Neural crest cell (in vitro differentiated cells): ENCODE results near the gene RELB. TPM values are rescaled to one million over a fixed set of nuclear protein-coding genes. Genes with fewer than 3 reads are reported as not detected.
"Not testable (repeated sequence)": the region's sequence is repeated elsewhere in the genome, so short reads cannot be mapped to it uniquely, and the experiment has no call there.

Experiments
- DNase-seq: peaks from one replicate; pipeline ENCODE4 v3.0.0; 2021; ENCODE audit warnings: low read depth, mixed read lengths, low spot score
- H3K27ac Mint-ChIP-seq: one replicate; pipeline ENCODE4 v1.8.0; 2021; ENCODE audit warnings: mild to moderate bottlenecking, mixed read lengths; ENCODE audit not compliant: unreplicated experiment
- H3K27me3 Mint-ChIP-seq: 2 replicates; pipeline ENCODE4 v1.8.0; 2021; ENCODE audit warnings: low read depth, mild to moderate bottlenecking, mixed read lengths
- H3K36me3 Mint-ChIP-seq: 2 replicates; pipeline ENCODE4 v1.8.0; 2021; ENCODE audit warnings: low read depth, mild to moderate bottlenecking, mixed read lengths
- H3K4me1 Mint-ChIP-seq: 2 replicates; pipeline ENCODE4 v1.8.0; 2021; ENCODE audit warnings: mixed read lengths
- H3K4me3 Mint-ChIP-seq: one replicate; pipeline ENCODE4 v1.8.0; 2021; ENCODE audit warnings: mild to moderate bottlenecking, mixed read lengths
- H3K9me3 Mint-ChIP-seq: 2 replicates; pipeline ENCODE4 v1.8.0; 2021; ENCODE audit warnings: mixed read lengths
- total RNA-seq: library from RNA; stranded (reverse); gene quantifications from 2 replicates; pipeline ENCODE4 v1.2.1, GENCODE V29; 2021
- TF ChIP-seq, protein P1 (sequence below): fragments of 200-600 bp; sonication (generic); conservative IDR thresholded peaks from 2 replicates; pipeline ENCODE4 v1.5.0; 2021; ENCODE audit warnings: antibody characterized with exemption, mild to moderate bottlenecking

RELB gene
- total RNA-seq, 1 donor from 2014 or later = 3.1 TPM

DNA sequence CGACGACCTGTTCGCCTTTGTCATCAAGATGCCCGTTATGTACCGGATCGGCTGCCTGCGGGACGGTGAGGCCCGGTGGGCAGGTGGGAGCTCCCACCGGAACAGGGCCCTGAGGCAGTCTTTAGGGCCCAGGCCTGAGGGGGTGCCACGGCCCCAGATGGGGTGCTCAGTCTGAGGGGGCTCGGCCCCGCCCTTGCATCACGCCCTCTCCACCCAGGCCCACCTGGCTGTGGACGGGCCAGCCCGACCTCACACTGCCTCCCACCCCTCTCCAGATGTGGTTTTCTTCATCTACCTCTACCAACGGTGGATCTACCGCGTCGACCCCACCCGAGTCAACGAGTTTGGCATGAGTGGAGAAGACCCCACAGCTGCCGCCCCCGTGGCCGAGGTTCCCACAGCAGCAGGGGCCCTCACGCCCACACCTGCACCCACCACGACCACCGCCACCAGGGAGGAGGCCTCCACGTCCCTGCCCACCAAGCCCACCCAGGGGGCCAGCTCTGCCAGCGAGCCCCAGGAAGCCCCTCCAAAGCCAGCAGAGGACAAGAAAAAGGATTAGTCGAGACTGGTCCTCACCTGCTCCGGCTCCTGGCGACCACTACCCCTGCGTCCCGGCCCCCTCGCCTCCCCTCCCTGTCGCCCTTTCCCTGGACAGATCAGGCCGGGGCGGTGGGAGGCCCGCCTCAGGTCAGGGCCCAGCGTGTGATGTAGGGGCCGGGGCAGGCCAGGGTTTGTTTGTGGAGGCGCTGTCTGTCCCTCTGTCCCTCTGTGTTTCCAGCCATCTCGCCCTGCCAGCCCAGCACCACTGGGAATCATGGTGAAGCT is 8.7 kb upstream of the RELB start:
- no peaks in the 10 kb centered on the region for H3K9me3 Mint-ChIP-seq
- no peak overlapping the region for H3K4me3 Mint-ChIP-seq
- DNase-seq = no peak
- TF ChIP-seq, protein P1, sequence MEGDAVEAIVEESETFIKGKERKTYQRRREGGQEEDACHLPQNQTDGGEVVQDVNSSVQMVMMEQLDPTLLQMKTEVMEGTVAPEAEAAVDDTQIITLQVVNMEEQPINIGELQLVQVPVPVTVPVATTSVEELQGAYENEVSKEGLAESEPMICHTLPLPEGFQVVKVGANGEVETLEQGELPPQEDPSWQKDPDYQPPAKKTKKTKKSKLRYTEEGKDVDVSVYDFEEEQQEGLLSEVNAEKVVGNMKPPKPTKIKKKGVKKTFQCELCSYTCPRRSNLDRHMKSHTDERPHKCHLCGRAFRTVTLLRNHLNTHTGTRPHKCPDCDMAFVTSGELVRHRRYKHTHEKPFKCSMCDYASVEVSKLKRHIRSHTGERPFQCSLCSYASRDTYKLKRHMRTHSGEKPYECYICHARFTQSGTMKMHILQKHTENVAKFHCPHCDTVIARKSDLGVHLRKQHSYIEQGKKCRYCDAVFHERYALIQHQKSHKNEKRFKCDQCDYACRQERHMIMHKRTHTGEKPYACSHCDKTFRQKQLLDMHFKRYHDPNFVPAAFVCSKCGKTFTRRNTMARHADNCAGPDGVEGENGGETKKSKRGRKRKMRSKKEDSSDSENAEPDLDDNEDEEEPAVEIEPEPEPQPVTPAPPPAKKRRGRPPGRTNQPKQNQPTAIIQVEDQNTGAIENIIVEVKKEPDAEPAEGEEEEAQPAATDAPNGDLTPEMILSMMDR = no peak
- H3K27me3 Mint-ChIP-seq = no peaks in the 10 kb centered on the region
- no peaks in the 10 kb centered on the region for H3K4me1 Mint-ChIP-seq
- no peaks in the 10 kb centered on the region for H3K36me3 Mint-ChIP-seq
- no peak overlapping the region for H3K27ac Mint-ChIP-seq

DNA sequence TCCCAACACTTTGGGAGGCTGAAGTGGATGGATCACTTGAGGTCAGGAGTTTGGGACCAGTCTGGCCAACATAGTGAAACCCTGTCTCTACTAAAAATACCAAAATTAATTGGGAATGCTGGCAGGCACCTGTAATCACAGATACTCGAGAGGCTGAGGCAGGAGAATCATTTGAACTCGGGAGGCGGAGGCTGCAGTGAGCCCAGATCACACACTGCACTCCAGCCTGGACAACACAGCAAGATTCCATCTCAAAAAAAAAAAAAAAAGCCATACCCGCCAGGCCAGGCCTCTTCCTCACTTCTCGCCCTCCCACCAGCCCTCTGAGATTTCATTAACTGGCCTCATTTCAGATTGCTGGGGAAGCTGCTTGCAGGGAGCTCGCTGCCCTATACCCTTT is 7.7 kb upstream of the RELB start:
- Mint-ChIP-seq H3K27me3 (no peaks in the 10 kb centered on the region), H3K36me3 (no peaks in the 10 kb centered on the region), H3K27ac (no peak overlapping the region), H3K9me3 (no peaks in the 10 kb centered on the region), H3K4me3 (no peak overlapping the region), H3K4me1 (no peaks in the 10 kb centered on the region)
- TF ChIP-seq, protein P1 = no peak
- no peak for DNase-seq

DNA sequence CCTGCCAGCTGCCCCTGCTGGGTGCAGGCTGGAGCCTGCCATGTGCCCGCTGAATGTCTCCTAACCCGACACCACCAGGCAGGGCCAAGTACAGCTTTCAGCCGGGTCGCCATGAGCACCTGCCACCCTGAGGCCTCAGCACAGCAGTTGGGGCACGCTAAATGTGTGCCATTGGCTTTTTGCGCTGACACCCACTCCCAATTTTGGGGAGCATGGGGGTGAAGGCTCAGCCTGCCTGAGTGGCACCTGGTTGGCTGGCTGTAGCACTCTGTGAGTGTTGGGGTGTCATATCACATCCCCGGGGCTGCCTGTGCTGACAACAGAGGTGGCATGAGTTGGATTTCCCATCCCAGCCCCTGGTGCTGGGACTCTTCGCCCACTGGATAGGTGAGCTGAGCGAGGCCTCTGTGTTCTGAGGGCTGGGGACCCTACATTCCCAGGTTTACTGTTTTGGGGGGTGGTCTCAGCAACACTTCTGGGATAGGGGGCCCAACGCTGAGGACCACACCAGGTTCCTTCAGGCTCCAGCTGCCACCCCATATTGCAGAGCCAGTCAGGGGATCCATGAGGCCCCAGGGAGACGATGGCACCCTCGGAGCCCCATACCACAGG is 7.2 kb upstream of the RELB start:
- TF ChIP-seq, protein P1 = no peak
- H3K27ac Mint-ChIP-seq = no peak overlapping the region
- H3K27me3 Mint-ChIP-seq = no peaks in the 10 kb centered on the region
- no peak for DNase-seq
- H3K36me3 Mint-ChIP-seq = no peaks in the 10 kb centered on the region
- H3K9me3 Mint-ChIP-seq = no peaks in the 10 kb centered on the region
- H3K4me3 Mint-ChIP-seq = no peak overlapping the region
- H3K4me1 Mint-ChIP-seq = no peaks in the 10 kb centered on the region

DNA sequence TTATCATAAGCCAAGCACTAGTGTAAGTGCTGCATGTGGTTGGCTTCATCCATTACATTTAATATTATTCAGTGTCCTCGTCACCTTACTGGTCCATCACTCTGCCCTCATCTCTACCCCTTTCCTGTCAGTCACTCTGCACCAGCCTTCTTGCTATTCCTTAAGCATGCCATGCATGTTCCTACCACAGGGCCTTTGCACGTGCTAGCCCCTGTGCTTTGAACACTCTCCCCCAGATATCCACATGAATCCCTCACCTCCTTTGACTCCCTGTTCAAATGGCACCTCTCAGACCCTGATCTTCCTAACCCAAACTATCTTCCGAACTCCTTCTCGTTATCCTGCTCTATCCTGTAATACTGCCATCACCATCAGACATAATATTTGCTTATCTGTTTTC is 3.2 kb upstream of the RELB start:
- DNase-seq = no peak
- peaks cover 8% of the 10 kb centered on the region for H3K27me3 Mint-ChIP-seq
- H3K9me3 Mint-ChIP-seq = no peaks in the 10 kb centered on the region
- H3K27ac Mint-ChIP-seq = no peak overlapping the region
- no peaks in the 10 kb centered on the region for H3K36me3 Mint-ChIP-seq
- H3K4me3 Mint-ChIP-seq = no peak overlapping the region
- TF ChIP-seq, protein P1 = no peak
- H3K4me1 Mint-ChIP-seq = peaks cover 8% of the 10 kb centered on the region

DNA sequence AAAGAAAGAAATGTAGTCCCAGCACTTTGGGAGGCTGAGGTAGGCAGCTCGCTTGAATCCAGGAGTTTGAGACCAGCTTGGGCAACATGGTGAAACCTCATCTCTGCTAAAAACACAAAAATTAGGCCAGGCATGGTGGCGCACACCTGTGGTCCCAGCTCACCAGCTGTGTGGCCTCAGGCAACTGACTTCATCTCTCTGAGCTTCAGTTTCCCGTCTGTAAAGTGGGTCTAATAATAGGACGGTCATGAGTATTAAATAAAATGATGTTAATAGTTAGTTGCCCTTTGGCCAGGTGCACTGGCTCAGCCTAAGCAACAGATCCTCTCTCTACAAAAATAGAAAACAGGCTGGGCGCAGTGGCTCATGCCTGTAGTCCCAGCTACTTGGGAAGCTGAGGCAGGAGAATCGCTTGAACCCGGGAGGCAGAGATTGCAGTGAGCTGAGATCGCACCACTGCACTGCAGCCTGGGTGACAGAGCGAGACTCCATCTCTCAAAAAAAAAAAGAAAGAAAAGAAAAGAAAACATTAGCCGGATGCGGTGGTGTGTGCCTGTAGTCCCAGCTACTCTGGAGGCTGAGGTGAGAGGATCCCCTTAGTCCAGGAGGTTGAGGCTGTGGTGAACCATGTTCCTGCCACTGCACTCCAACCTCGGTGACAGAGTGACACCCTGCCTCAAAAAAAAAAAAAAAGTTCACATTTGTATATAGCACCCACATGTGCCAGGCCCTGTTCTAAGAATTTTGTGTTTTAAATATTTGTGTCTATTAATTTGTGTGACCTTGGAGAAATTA is 1.9 kb upstream of the RELB start:
- H3K27me3 Mint-ChIP-seq, H3K27ac Mint-ChIP-seq, H3K4me1 Mint-ChIP-seq, H3K36me3 Mint-ChIP-seq, H3K9me3 Mint-ChIP-seq, DNase-seq: not testable (repeated sequence)
- H3K4me3 Mint-ChIP-seq = peak overlapping the region; percentile 88

DNA sequence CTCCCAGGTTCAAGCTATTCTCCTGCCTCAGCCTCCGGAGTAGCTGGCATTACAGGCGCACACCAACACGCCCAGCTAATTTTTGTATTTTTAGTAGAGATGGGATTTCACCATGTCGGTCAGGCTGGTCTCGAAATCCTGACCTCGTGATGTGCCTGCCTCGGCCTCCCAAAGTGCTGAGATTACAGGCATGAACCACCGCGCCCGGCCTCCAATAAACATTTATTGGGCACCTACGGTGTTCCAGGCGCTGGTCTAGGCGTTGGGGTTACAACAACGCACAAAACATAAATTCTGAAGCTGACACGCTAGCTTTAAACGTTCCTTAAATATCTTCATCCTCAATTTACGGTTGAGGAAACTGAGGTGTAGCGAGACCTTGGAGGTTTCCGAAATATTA is 599 bp upstream of the RELB start:
- not testable (repeated sequence) for H3K9me3 Mint-ChIP-seq, H3K27me3 Mint-ChIP-seq, H3K27ac Mint-ChIP-seq, H3K36me3 Mint-ChIP-seq, H3K4me1 Mint-ChIP-seq, DNase-seq
- H3K4me3 Mint-ChIP-seq = peak overlapping the region; percentile 88
